Gastroesophageal sphincter (tissue), 4 donors: Measurements from ENCODE around the gene NMD3. TPM values are rescaled to one million over a fixed set of nuclear protein-coding genes. Genes with fewer than 3 reads are reported as not detected.

Experiments
- ATAC-seq: fragments of 150-250 bp; one replicate; pipeline ENCODE4 v1.9.1; 2016; ENCODE audit warnings: mild to moderate bottlenecking, moderate library complexity
- H3K27ac ChIP-seq, 4 donors: fragments of 200-600 bp; sonication (generic) in 3 of 4; 1 replicate in 3 of 4; 2 replicates in 1 of 4; pipeline ENCODE4 v1.5.1; 2016 to 2019
- H3K27me3 ChIP-seq: fragments of 200-600 bp; sonication (generic); one replicate; pipeline ENCODE4 v1.5.1; 2019
- H3K36me3 ChIP-seq, 2 donors: fragments of 200-600 bp; sonication (generic); one replicate each; pipeline ENCODE4 v1.5.1; 2019; ENCODE audit warnings: control low read depth in 1 of 2
- H3K4me1 ChIP-seq, 3 donors: fragments of 200-600 bp; sonication (generic); 1 replicate in 2 of 3; 2 replicates in 1 of 3; pipeline ENCODE4 v1.5.1; 2016 to 2019; ENCODE audit warnings: control low read depth in 2 of 3
- H3K4me3 ChIP-seq, 2 donors: fragments of 200-600 bp; sonication (generic); one replicate each; pipeline ENCODE4 v1.5.1; 2019; ENCODE audit warnings: mild to moderate bottlenecking in 1 of 2, moderate library complexity in 1 of 2
- H3K9me3 ChIP-seq, 3 donors: fragments of 200-600 bp; sonication (generic); one replicate each; pipeline ENCODE4 v1.5.1; 2017 to 2019; ENCODE audit warnings: control low read depth in 2 of 3
- CTCF ChIP-seq, 4 experiments: fragments of 200-600 bp in 2 of 4; fragments of 450-650 bp in 2 of 4; sonication (generic) in 1 of 4; IDR thresholded peaks; one replicate each; pipeline ENCODE4 v1.5.1; 2017 to 2019; ENCODE audit warnings: antibody characterized with exemption in 4 of 4, mild to moderate bottlenecking in 2 of 4, moderate library complexity in 2 of 4
- EP300 ChIP-seq: sonication (generic); formaldehyde crosslinking; IDR thresholded peaks from one replicate; pipeline ENCODE4 v1.6.1; 2017; ENCODE audit warnings: antibody characterized with exemption, mild to moderate bottlenecking
- POLR2A ChIP-seq, 2 donors: fragments of 450-650 bp; IDR thresholded peaks; one replicate each; pipeline ENCODE4 v1.6.1; 2017; ENCODE audit warnings: antibody characterized with exemption in 2 of 2, mild to moderate bottlenecking in 2 of 2, moderate library complexity in 1 of 2
- POLR2AphosphoS5 ChIP-seq: sonication (generic); formaldehyde crosslinking; IDR thresholded peaks from one replicate; pipeline ENCODE4 v1.6.1; 2017; ENCODE audit warnings: antibody characterized with exemption
- WGBS, 2 donors: methylation state at CpG; one replicate each; pipeline ENCODE4 v1.1.5; 2018; ENCODE audit warnings: low coverage in 1 of 2; 5-methylcytosine and 5-hydroxymethylcytosine counted together
- total RNA-seq, 4 donors: library from RNA; depleted of rRNA; stranded (reverse); fragments of >200 nt; gene quantifications; one replicate each; pipeline ENCODE4 v1.1.0, GENCODE V29; 2016

NMD3 gene
- total RNA-seq, 4 donors from 2014 or later = 26.1 to 72.8 (median 51.8) TPM

- Histone ChIP-seq H3K4me3 (no peak overlapping the region), H3K9me3 (no peaks in the 10 kb centered on the region), H3K36me3 (peaks cover 0 to 23% of the 10 kb centered on the region in 2 donors), H3K4me1 (no peaks in the 10 kb centered on the region), H3K27ac (no peak overlapping the region), H3K27me3 (no peaks in the 10 kb centered on the region)
- TF ChIP-seq POLR2AphosphoS5 = no peak
- no peak for TF ChIP-seq POLR2A (IDR thresholded peaks at IDR 0.05)
- TF ChIP-seq EP300 = no peak
- TF ChIP-seq CTCF (IDR thresholded peaks at IDR 0.05) = no peak
- no peak for ATAC-seq
- WGBS, 2 donors = 18 to 30% methylated on average over 1 of the region's 1 CpG
Measured at GRCh38 chr3:161266731-161267150, 45.6 kb downstream of the NMD3 start.

- H3K4me1 ChIP-seq = no peaks in the 10 kb centered on the region
- 60 to 75% methylated on average over 3 of the region's 3 CpGs for WGBS, 2 donors
- no peaks in the 10 kb centered on the region for H3K27me3 ChIP-seq
- H3K4me3 ChIP-seq = no peak overlapping the region
- peaks cover 0 to 23% of the 10 kb centered on the region in 2 donors for H3K36me3 ChIP-seq
- ATAC-seq = no peak
- H3K27ac ChIP-seq = no peak overlapping the region
- TF ChIP-seq EP300 = no peak
- no peak for TF ChIP-seq POLR2A (IDR thresholded peaks at IDR 0.05)
- TF ChIP-seq CTCF (IDR thresholded peaks at IDR 0.05) = no peak
- no peak for TF ChIP-seq POLR2AphosphoS5
- H3K9me3 ChIP-seq = no peaks in the 10 kb centered on the region
Measured at GRCh38 chr3:161267646-161268045, 46.5 kb downstream of the NMD3 start.

- 83 to 100% methylated on average over 2 of the region's 3 CpGs for WGBS, 2 donors
- no peaks in the 10 kb centered on the region for H3K9me3 ChIP-seq
- TF ChIP-seq POLR2AphosphoS5 = no peak
- TF ChIP-seq CTCF (IDR thresholded peaks at IDR 0.05) = no peak
- TF ChIP-seq EP300 = no peak
- no peak for TF ChIP-seq POLR2A (IDR thresholded peaks at IDR 0.05)
Measured at GRCh38 chr3:161268601-161269000, 47.5 kb downstream of the NMD3 start.

GRCh38 chr3:161270991-161271390 lies 49.9 kb downstream of the NMD3 start:
- no peak for ATAC-seq
- no peaks in the 10 kb centered on the region for H3K4me1 ChIP-seq
- TF ChIP-seq POLR2A (IDR thresholded peaks at IDR 0.05) (no peak), POLR2AphosphoS5 (no peak)

More at GRCh38 chr3:161268601-161269000, 47.5 kb downstream of the NMD3 start:
- ATAC-seq = no peak
- Histone ChIP-seq H3K36me3 (peaks cover 0 to 23% of the 10 kb centered on the region in 2 donors), H3K4me1 (no peaks in the 10 kb centered on the region), H3K27ac (no peak overlapping the region), H3K4me3 (no peak overlapping the region), H3K27me3 (no peaks in the 10 kb centered on the region)

GRCh38 chr3:161271646-161272045 lies 50.5 kb downstream of the NMD3 start:
- no peaks in the 10 kb centered on the region for H3K27me3 ChIP-seq
- TF ChIP-seq POLR2A (IDR thresholded peaks at IDR 0.05) (no peak), EP300 (no peak), CTCF (IDR thresholded peaks at IDR 0.05) (no peak), POLR2AphosphoS5 (no peak)
- H3K4me3 ChIP-seq = no peak overlapping the region
- H3K9me3 ChIP-seq = no peaks in the 10 kb centered on the region
- H3K36me3 ChIP-seq = peaks cover 0 to 19% of the 10 kb centered on the region in 2 donors
- ATAC-seq = no peak
- no peaks in the 10 kb centered on the region for H3K4me1 ChIP-seq
- 0 to 85% methylated on average over 1 to 2 of the region's 2 CpGs for WGBS, 2 donors
- H3K27ac ChIP-seq = no peak overlapping the region

More at GRCh38 chr3:161270991-161271390, 49.9 kb downstream of the NMD3 start:
- H3K27ac ChIP-seq = no peak overlapping the region
- H3K36me3 ChIP-seq = peaks cover 0 to 13% of the 10 kb centered on the region in 2 donors
- H3K27me3 ChIP-seq = no peaks in the 10 kb centered on the region
- no peaks in the 10 kb centered on the region for H3K9me3 ChIP-seq
- no peak overlapping the region for H3K4me3 ChIP-seq
- WGBS, 2 donors = 90% methylated on average over 3 to 4 of the region's 4 CpGs
